Rectal smooth muscle tissue (tissue), 1 donor: ENCODE measurements around the gene QPRT.
"Not testable (repeated sequence)": the region's sequence is repeated elsewhere in the genome, so short reads cannot be mapped to it uniquely, and the experiment has no call there.

Experiments used
- H3K27ac ChIP-seq: one replicate; pipeline ENCODE4 v1.7.0; 2013; ENCODE audit warnings: low read depth, low read length, inconsistent platforms
- H3K27me3 ChIP-seq: one replicate; pipeline ENCODE4 v1.7.0; 2013; ENCODE audit warnings: low read length; ENCODE audit not compliant: control insufficient read depth, insufficient read depth
- H3K36me3 ChIP-seq: one replicate; pipeline ENCODE4 v1.7.0; 2013; ENCODE audit warnings: low read length; ENCODE audit not compliant: control insufficient read depth, insufficient read depth
- H3K4me1 ChIP-seq: one replicate; pipeline ENCODE4 v1.7.0; 2013; ENCODE audit warnings: low read length; ENCODE audit not compliant: control insufficient read depth, insufficient read depth
- H3K4me3 ChIP-seq: one replicate; pipeline ENCODE4 v1.7.0; 2013; ENCODE audit warnings: low read length
- H3K9ac ChIP-seq: one replicate; pipeline ENCODE4 v1.7.0; 2013; ENCODE audit warnings: low read length

QPRT gene

GRCh38 chr16:29678691-29679267, at the start of gene QPRT:
Gene QPRT, plus strand, starts transcription at chr16:29679180. Its CDS starts 18 bp downstream, at chr16:29679198.
- Histone ChIP-seq H3K4me3 (peak within 1 kb of the TSS; percentile 57), H3K27ac (no peak within 1 kb of the TSS), H3K36me3 (no peaks in the 10 kb centered on the region), H3K27me3 (no peaks in the 10 kb centered on the region), H3K9ac (no peak within 1 kb of the TSS), H3K4me1 (no peaks in the 10 kb centered on the region)

- not testable (repeated sequence) for H3K4me3 ChIP-seq, H3K9ac ChIP-seq, H3K4me1 ChIP-seq, H3K27ac ChIP-seq, H3K27me3 ChIP-seq, H3K36me3 ChIP-seq
Measured at GRCh38 chr16:29629318-29629717, 49.7 kb upstream of the QPRT start.

GRCh38 chr16:29631658-29632057, 47.3 kb upstream of the QPRT start:
- H3K9ac ChIP-seq, H3K27me3 ChIP-seq, H3K4me1 ChIP-seq, H3K27ac ChIP-seq, H3K36me3 ChIP-seq, H3K4me3 ChIP-seq: not testable (repeated sequence)

- H3K4me1 ChIP-seq, H3K9ac ChIP-seq, H3K4me3 ChIP-seq, H3K27me3 ChIP-seq, H3K27ac ChIP-seq, H3K36me3 ChIP-seq: not testable (repeated sequence)
Measured at GRCh38 chr16:29635902-29636301, 43.1 kb upstream of the QPRT start.

- not testable (repeated sequence) for H3K4me1 ChIP-seq, H3K27me3 ChIP-seq, H3K9ac ChIP-seq, H3K36me3 ChIP-seq, H3K4me3 ChIP-seq, H3K27ac ChIP-seq
Measured at GRCh38 chr16:29636368-29636767, 42.6 kb upstream of the QPRT start.

- H3K27ac ChIP-seq, H3K27me3 ChIP-seq, H3K9ac ChIP-seq, H3K36me3 ChIP-seq, H3K4me3 ChIP-seq, H3K4me1 ChIP-seq: not testable (repeated sequence)
Measured at GRCh38 chr16:29638751-29639150, 40.2 kb upstream of the QPRT start.

GRCh38 chr16:29641561-29641960, 37.4 kb upstream of the QPRT start:
- no peak overlapping the region for H3K27ac ChIP-seq

GRCh38 chr16:29643596-29643995, 35.4 kb upstream of the QPRT start:
- Histone ChIP-seq H3K36me3 (no peaks in the 10 kb centered on the region), H3K4me1 (no peaks in the 10 kb centered on the region), H3K27me3 (no peaks in the 10 kb centered on the region), H3K9ac (no peak overlapping the region), H3K4me3 (no peak overlapping the region), H3K27ac (no peak overlapping the region)

More at GRCh38 chr16:29641561-29641960, 37.4 kb upstream of the QPRT start:
- Histone ChIP-seq H3K4me1 (no peaks in the 10 kb centered on the region), H3K4me3 (no peak overlapping the region), H3K36me3 (no peaks in the 10 kb centered on the region), H3K27me3 (no peaks in the 10 kb centered on the region), H3K9ac (no peak overlapping the region)

- Histone ChIP-seq H3K4me3 (no peak overlapping the region), H3K9ac (no peak overlapping the region), H3K27me3 (no peaks in the 10 kb centered on the region), H3K4me1 (no peaks in the 10 kb centered on the region), H3K27ac (no peak overlapping the region), H3K36me3 (no peaks in the 10 kb centered on the region)
Measured at GRCh38 chr16:29644338-29644857, 34.6 kb upstream of the QPRT start.

- no peak overlapping the region for H3K4me3 ChIP-seq
- H3K4me1 ChIP-seq = no peaks in the 10 kb centered on the region
- H3K27ac ChIP-seq = no peak overlapping the region
- no peak overlapping the region for H3K9ac ChIP-seq
- H3K27me3 ChIP-seq = no peaks in the 10 kb centered on the region
- no peaks in the 10 kb centered on the region for H3K36me3 ChIP-seq
Measured at GRCh38 chr16:29644973-29645693, 33.8 kb upstream of the QPRT start.

GRCh38 chr16:29645694-29646187, 33.2 kb upstream of the QPRT start:
- Histone ChIP-seq H3K27me3 (no peaks in the 10 kb centered on the region), H3K4me1 (no peaks in the 10 kb centered on the region), H3K27ac (no peak overlapping the region), H3K4me3 (no peak overlapping the region), H3K36me3 (no peaks in the 10 kb centered on the region), H3K9ac (no peak overlapping the region)

- Histone ChIP-seq H3K9ac (no peak overlapping the region), H3K27me3 (no peaks in the 10 kb centered on the region), H3K4me1 (no peaks in the 10 kb centered on the region)
Measured at GRCh38 chr16:29646947-29647346, 32.0 kb upstream of the QPRT start.

More at GRCh38 chr16:29646947-29647346, 32.0 kb upstream of the QPRT start:
- no peaks in the 10 kb centered on the region for H3K36me3 ChIP-seq
- H3K4me3 ChIP-seq = no peak overlapping the region
- no peak overlapping the region for H3K27ac ChIP-seq
